ENCODE data around the gene CFAP73. TPM values are rescaled to one million over a fixed set of nuclear protein-coding genes. Genes with fewer than 3 reads are reported as not detected.

The CFAP73 gene
- total RNA-seq, 1 donor: not detected

- no peak for TF ChIP-seq CTCF (IDR thresholded peaks at IDR 0.05; ENCODE audit: insufficient read depth, low read length)
- no peak for DNase-seq (ENCODE audit: low read depth)
- H3K4me3 ChIP-seq (ENCODE audit: low read depth, low read length): no peak overlapping the region
Measured at GRCh38 chr12:113105606-113106271, 43.8 kb upstream of the CFAP73 start.

GRCh38 chr12:113106361-113106760 lies 43.2 kb upstream of the CFAP73 start:
- DNase-seq (ENCODE audit: low read depth): no peak
- no peak for TF ChIP-seq CTCF (IDR thresholded peaks at IDR 0.05; ENCODE audit: insufficient read depth, low read length)
- no peak overlapping the region for H3K4me3 ChIP-seq (ENCODE audit: low read depth, low read length)

- peak; percentile 4 for DNase-seq (ENCODE audit: low read depth)
- no peak overlapping the region for H3K4me3 ChIP-seq (ENCODE audit: low read depth, low read length)
- no peak for TF ChIP-seq CTCF (IDR thresholded peaks at IDR 0.05; ENCODE audit: insufficient read depth, low read length)
Measured at GRCh38 chr12:113108308-113108707, 41.2 kb upstream of the CFAP73 start.

- no peak for TF ChIP-seq CTCF (IDR thresholded peaks at IDR 0.05; ENCODE audit: insufficient read depth, low read length)
- H3K4me3 ChIP-seq (ENCODE audit: low read depth, low read length): no peak overlapping the region
- no peak for DNase-seq (ENCODE audit: low read depth)
Measured at GRCh38 chr12:113109360-113109759, 40.2 kb upstream of the CFAP73 start.

- no peak overlapping the region for H3K4me3 ChIP-seq (ENCODE audit: low read depth, low read length)
- no peak for DNase-seq (ENCODE audit: low read depth)
- TF ChIP-seq CTCF (IDR thresholded peaks at IDR 0.05; ENCODE audit: insufficient read depth, low read length): no peak
Measured at GRCh38 chr12:113109872-113110599, 39.5 kb upstream of the CFAP73 start.

GRCh38 chr12:113111247-113111646 lies 38.3 kb upstream of the CFAP73 start:
- no peak for TF ChIP-seq CTCF (IDR thresholded peaks at IDR 0.05; ENCODE audit: insufficient read depth, low read length)
- DNase-seq (ENCODE audit: low read depth): no peak

More at GRCh38 chr12:113111247-113111646, 38.3 kb upstream of the CFAP73 start:
- no peak overlapping the region for H3K4me3 ChIP-seq (ENCODE audit: low read depth, low read length)
